Thoracic aorta (tissue), 2 donors: Measurements from ENCODE around the gene UBE2V1. TPM values are rescaled to one million over a fixed set of nuclear protein-coding genes. Genes with fewer than 3 reads are reported as not detected.

ENCODE experiments used
- ATAC-seq: fragments of 150-250 bp; one replicate; pipeline ENCODE4 v1.8.0; 2017; ENCODE audit warnings: low read depth; ENCODE audit not compliant: insufficient number of reproducible peaks, low FRiP score
- DNase-seq: peaks from one replicate; pipeline ENCODE4 v3.0.0-alpha.2; 2020; ENCODE audit warnings: low spot score
- H3K27ac ChIP-seq, 2 donors: fragments of 200-600 bp; sonication (generic); 1 replicate in 1 of 2; 2 replicates in 1 of 2; pipeline ENCODE4 v1.5.1; 2016; ENCODE audit warnings: mild to moderate bottlenecking in 2 of 2, moderate library complexity in 2 of 2
- H3K27me3 ChIP-seq: fragments of 200-600 bp; sonication (generic); replicated peaks from 2 replicates; pipeline ENCODE4 v1.6.0; 2016; ENCODE audit warnings: mild to moderate bottlenecking; ENCODE audit not compliant: insufficient read depth
- H3K36me3 ChIP-seq: fragments of 200-600 bp; sonication (generic); one replicate; pipeline ENCODE4 v1.5.1; 2016
- H3K4me1 ChIP-seq, 2 donors: fragments of 200-600 bp; sonication (generic); 1 replicate in 1 of 2; 2 replicates in 1 of 2; pipeline versions ENCODE4 v1.5.1 to v1.6.0; 2016; ENCODE audit warnings: low read depth in 2 of 2, mild to moderate bottlenecking in 1 of 2; ENCODE audit not compliant: control insufficient read depth in 1 of 2
- H3K4me3 ChIP-seq: fragments of 200-600 bp; sonication (generic); 2 replicates; pipeline ENCODE4 v1.5.1; 2016; ENCODE audit warnings: mild to moderate bottlenecking
- H3K9me3 ChIP-seq: fragments of 200-600 bp; sonication (generic); 2 replicates; pipeline ENCODE4 v1.5.1; 2016
- total RNA-seq, 2 donors: library from RNA; depleted of rRNA; stranded (reverse); fragments of >200 nt; gene quantifications; one replicate each; pipeline versions ENCODE4 v1.1.0 to v1.2.3, GENCODE V29; 2016
- TF ChIP-seq, protein P1 (sequence below): fragments of 200-600 bp; sonication (generic); IDR thresholded peaks from one replicate; pipeline ENCODE4 v1.5.1; 2019; ENCODE audit warnings: antibody characterized with exemption

UBE2V1 gene
- total RNA-seq, 2 donors from 2014 or later, result 91.7 to 98.4 TPM

DNA sequence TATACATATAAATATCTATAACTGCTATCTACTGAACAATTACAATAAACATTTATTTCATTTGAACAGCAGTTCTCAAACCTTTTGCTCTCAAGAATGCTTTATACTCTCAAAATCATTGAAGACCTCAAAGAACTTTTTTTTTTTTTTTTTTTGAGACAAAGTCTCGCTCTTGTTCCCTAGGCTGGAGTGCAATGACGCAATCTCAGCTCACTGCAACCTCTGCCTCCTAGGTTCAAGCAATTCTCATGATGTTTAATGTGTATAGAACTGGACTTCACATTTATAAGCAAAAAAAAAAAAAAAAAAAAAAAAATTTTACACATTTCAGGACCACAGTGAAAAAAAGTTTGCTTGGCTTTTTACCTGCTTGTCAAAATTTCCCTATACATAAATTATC, 11.7 kb downstream of the UBE2V1 start:
- no peak overlapping the region for H3K27ac ChIP-seq
- ATAC-seq (no peak), DNase-seq (no peak)
- TF ChIP-seq, protein P1, sequence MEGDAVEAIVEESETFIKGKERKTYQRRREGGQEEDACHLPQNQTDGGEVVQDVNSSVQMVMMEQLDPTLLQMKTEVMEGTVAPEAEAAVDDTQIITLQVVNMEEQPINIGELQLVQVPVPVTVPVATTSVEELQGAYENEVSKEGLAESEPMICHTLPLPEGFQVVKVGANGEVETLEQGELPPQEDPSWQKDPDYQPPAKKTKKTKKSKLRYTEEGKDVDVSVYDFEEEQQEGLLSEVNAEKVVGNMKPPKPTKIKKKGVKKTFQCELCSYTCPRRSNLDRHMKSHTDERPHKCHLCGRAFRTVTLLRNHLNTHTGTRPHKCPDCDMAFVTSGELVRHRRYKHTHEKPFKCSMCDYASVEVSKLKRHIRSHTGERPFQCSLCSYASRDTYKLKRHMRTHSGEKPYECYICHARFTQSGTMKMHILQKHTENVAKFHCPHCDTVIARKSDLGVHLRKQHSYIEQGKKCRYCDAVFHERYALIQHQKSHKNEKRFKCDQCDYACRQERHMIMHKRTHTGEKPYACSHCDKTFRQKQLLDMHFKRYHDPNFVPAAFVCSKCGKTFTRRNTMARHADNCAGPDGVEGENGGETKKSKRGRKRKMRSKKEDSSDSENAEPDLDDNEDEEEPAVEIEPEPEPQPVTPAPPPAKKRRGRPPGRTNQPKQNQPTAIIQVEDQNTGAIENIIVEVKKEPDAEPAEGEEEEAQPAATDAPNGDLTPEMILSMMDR, result no peak
- no peak overlapping the region for H3K4me3 ChIP-seq
- H3K9me3 ChIP-seq, result no peaks in the 10 kb centered on the region
- H3K27me3 ChIP-seq, result no peaks in the 10 kb centered on the region
- H3K36me3 ChIP-seq, result no peaks in the 10 kb centered on the region
- peaks cover 44 to 75% of the 10 kb centered on the region in 2 donors for H3K4me1 ChIP-seq

DNA sequence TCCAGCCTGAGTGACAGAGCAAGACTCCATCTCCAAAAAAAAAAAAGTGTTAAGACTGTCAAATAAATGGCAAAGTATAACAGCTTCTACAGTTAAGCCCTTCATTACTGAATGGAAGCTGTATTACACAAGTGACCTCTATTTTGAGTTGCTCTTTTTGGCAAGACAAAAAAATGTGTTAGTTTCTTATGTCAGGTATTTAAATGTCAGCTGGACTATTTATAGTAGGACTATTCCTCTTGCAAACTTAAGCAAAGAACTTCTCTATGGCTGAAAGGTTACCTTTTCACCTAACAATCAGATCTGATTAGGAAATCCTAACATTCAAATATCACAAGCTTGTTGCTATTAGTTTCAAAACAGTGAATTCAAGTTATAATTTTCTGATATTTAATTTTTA, 12.4 kb downstream of the UBE2V1 start:
- H3K27me3 ChIP-seq, result no peaks in the 10 kb centered on the region
- ATAC-seq (no peak), DNase-seq (no peak)
- peaks cover 37 to 67% of the 10 kb centered on the region in 2 donors for H3K4me1 ChIP-seq
- no peaks in the 10 kb centered on the region for H3K9me3 ChIP-seq
- TF ChIP-seq, protein P1, result no peak
- H3K27ac ChIP-seq, result no peak overlapping the region
- peaks cover 5% of the 10 kb centered on the region for H3K36me3 ChIP-seq
- no peak overlapping the region for H3K4me3 ChIP-seq

DNA sequence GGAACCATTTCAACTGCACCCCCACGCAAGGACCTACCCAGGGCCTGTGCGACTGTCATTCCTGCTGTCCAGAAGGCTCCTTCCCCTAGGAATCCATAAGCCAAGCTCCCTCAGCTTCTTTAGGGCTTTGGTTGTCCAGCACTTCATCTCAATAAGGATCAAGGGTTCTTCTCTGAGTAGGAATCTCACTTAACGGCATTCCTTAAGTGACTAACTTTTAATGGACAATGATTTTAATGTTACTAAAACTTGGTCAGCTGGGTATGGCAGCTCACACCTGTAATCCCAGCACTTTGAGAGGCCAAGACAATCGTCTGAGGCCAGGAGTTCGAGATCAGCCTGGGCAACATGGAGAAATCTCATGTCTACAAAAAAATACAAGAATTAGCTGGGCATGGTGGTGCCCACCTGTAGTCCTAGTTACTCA, 13.4 kb downstream of the UBE2V1 start:
- H3K27me3 ChIP-seq, result no peaks in the 10 kb centered on the region
- H3K4me1 ChIP-seq, result peaks cover 32 to 58% of the 10 kb centered on the region in 2 donors
- H3K27ac ChIP-seq, result no peak overlapping the region
- ATAC-seq (no peak), DNase-seq (no peak)
- no peaks in the 10 kb centered on the region for H3K9me3 ChIP-seq
- H3K4me3 ChIP-seq, result no peak overlapping the region
- TF ChIP-seq, protein P1, result no peak
- peaks cover 8% of the 10 kb centered on the region for H3K36me3 ChIP-seq

DNA sequence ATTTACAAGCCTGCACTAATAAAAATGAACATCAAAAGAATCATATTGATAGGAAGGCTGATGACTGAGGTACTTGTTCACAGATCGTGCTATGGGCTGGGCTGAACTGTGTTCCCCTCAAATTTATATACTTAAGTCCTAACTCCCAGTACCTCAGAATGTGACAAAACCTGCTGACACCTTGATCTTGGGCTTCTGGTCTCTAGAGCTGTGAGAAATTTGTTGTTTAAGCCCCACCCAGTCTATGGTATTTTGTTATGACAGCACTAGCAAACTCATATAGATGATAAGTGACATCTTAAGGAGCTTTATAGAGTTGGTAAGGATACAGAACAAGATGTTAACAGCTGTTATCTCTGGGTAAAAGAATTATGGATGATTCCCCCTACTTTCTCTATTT, 13.8 kb downstream of the UBE2V1 start:
- no peak for ATAC-seq
- DNase-seq, result no peak

DNA sequence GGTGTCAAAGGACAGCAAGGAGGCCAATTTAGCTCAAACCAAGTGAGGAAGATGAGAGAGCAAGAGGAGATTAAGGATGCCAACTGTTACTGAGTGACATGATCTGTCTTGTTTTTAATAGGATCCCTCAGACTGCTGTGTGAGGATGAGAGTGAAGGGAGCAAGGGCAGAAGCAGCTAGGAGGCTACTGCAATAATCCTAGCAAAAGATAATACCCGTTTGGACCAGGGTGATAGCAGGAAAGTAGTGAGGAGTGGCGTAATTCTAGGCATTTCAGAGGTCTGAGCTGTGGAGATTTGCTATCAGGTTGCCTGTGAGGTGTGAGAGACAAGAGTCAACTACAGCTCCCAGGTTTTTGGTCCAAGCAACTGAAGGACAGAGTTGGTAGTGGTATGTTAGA, 14.7 kb downstream of the UBE2V1 start:
- DNase-seq (no peak), ATAC-seq (no peak)
- Histone ChIP-seq H3K27ac (no peak overlapping the region), H3K4me3 (no peak overlapping the region), H3K9me3 (no peaks in the 10 kb centered on the region), H3K36me3 (peaks cover 11% of the 10 kb centered on the region), H3K27me3 (no peaks in the 10 kb centered on the region), H3K4me1 (peaks cover 28 to 51% of the 10 kb centered on the region in 2 donors)
- TF ChIP-seq, protein P1, result no peak

More for the DNA sequence above, 13.8 kb downstream of the UBE2V1 start:
- no peak overlapping the region for H3K4me3 ChIP-seq
- H3K4me1 ChIP-seq, result peaks cover 32 to 58% of the 10 kb centered on the region in 2 donors
- no peaks in the 10 kb centered on the region for H3K9me3 ChIP-seq
- TF ChIP-seq, protein P1, result no peak
- no peak overlapping the region for H3K27ac ChIP-seq
- H3K36me3 ChIP-seq, result peaks cover 11% of the 10 kb centered on the region
- H3K27me3 ChIP-seq, result no peaks in the 10 kb centered on the region
